IMR-90 (cell line): ENCODE results near the gene GRM5.

Source experiments
- BHLHE40 ChIP-seq: fragments of 150-350 bp; IDR thresholded peaks from 2 replicates; pipeline ENCODE4 v1.6.1; 2016; ENCODE audit warnings: mild to moderate bottlenecking, low read depth, low read length
- CHD1 ChIP-seq: IDR thresholded peaks from 2 replicates; pipeline ENCODE4 v1.6.1; 2012; ENCODE audit warnings: low read depth, low read length, improper control_type of control experiment
- FOS ChIP-seq: fragments of 150-350 bp; IDR thresholded peaks from 2 replicates; pipeline ENCODE4 v1.6.1; 2016; ENCODE audit warnings: low read depth, low read length
- MAFK ChIP-seq: IDR thresholded peaks from 2 replicates; pipeline ENCODE4 v1.6.1; 2012; ENCODE audit warnings: low read depth, low read length, improper control_type of control experiment
- MAZ ChIP-seq: IDR thresholded peaks from 2 replicates; pipeline ENCODE4 v1.6.1; 2012; ENCODE audit warnings: low read depth, mild to moderate bottlenecking, low read length, improper control_type of control experiment, moderate library complexity, borderline replicate concordance
- MXI1 ChIP-seq: IDR thresholded peaks from 2 replicates; pipeline ENCODE4 v1.6.1; 2012; ENCODE audit warnings: low read depth, mild to moderate bottlenecking, low read length, moderate library complexity, borderline replicate concordance
- POLR2A ChIP-seq: IDR thresholded peaks from 2 replicates; pipeline ENCODE4 v1.6.1; 2012; ENCODE audit warnings: mild to moderate bottlenecking, low read depth, low read length
- RAD21 ChIP-seq: IDR thresholded peaks from 2 replicates; pipeline ENCODE4 v1.6.1; 2012; ENCODE audit warnings: low read length, improper control_type of control experiment
- RCOR1 ChIP-seq: IDR thresholded peaks from 2 replicates; pipeline ENCODE4 v1.6.1; 2012; ENCODE audit warnings: mild to moderate bottlenecking, low read length, improper control_type of control experiment; ENCODE audit not compliant: insufficient replicate concordance
- RFX5 ChIP-seq: IDR thresholded peaks from 2 replicates; pipeline ENCODE4 v1.8.0; 2012; ENCODE audit warnings: low read depth, mild to moderate bottlenecking, low read length, moderate library complexity
- TF ChIP-seq, protein P1 (sequence below): conservative IDR thresholded peaks from 2 replicates; pipeline ENCODE4 v1.5.1; 2012; ENCODE audit warnings: mild to moderate bottlenecking, low read depth, low read length, improper control_type of control experiment
- TF ChIP-seq, protein P2 (sequence below): fragments of 150-350 bp; IDR thresholded peaks from 2 replicates; pipeline ENCODE4 v1.6.1; 2016; ENCODE audit warnings: low read depth, mild to moderate bottlenecking, low read length, moderate library complexity, borderline replicate concordance

DNA sequence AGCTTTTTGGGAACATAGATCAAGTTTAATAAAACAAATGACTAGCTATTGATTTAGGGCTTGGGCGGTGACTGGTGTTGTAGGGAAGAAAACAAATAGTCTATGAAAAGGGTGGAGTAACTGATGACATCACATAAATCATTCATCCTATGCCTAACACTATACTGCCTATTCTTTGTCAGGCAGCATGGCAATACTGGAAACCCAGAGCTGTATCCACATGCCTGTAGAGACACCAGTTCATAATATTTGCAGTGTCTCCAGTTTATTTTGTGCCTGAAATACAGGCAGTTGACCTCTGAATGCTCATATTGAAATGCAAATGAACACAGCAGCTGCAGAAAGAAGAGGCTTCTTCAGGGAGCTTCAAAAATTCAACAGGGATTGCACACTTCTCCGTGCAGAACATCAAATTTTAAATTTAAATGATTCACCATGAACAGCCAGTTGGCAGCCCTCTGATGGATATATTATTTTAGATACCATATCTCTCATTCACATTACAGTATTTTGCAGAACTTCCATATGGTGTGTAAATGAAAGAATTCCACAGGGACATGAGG lies 445.1 kb downstream of the GRM5 start:
- TF ChIP-seq, protein P1, sequence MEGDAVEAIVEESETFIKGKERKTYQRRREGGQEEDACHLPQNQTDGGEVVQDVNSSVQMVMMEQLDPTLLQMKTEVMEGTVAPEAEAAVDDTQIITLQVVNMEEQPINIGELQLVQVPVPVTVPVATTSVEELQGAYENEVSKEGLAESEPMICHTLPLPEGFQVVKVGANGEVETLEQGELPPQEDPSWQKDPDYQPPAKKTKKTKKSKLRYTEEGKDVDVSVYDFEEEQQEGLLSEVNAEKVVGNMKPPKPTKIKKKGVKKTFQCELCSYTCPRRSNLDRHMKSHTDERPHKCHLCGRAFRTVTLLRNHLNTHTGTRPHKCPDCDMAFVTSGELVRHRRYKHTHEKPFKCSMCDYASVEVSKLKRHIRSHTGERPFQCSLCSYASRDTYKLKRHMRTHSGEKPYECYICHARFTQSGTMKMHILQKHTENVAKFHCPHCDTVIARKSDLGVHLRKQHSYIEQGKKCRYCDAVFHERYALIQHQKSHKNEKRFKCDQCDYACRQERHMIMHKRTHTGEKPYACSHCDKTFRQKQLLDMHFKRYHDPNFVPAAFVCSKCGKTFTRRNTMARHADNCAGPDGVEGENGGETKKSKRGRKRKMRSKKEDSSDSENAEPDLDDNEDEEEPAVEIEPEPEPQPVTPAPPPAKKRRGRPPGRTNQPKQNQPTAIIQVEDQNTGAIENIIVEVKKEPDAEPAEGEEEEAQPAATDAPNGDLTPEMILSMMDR = no peak
- no peak for TF ChIP-seq MAZ
- TF ChIP-seq RAD21 = no peak
- TF ChIP-seq POLR2A = no peak
- TF ChIP-seq CHD1 = no peak
- no peak for TF ChIP-seq MXI1
- TF ChIP-seq RFX5 = no peak
- no peak for TF ChIP-seq FOS
- no peak for TF ChIP-seq MAFK
- TF ChIP-seq RCOR1 = no peak
- TF ChIP-seq, protein P2, sequence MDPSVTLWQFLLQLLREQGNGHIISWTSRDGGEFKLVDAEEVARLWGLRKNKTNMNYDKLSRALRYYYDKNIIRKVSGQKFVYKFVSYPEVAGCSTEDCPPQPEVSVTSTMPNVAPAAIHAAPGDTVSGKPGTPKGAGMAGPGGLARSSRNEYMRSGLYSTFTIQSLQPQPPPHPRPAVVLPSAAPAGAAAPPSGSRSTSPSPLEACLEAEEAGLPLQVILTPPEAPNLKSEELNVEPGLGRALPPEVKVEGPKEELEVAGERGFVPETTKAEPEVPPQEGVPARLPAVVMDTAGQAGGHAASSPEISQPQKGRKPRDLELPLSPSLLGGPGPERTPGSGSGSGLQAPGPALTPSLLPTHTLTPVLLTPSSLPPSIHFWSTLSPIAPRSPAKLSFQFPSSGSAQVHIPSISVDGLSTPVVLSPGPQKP = no peak
- TF ChIP-seq BHLHE40 = no peak
